ENCODE data around the gene A3GALT2.

The A3GALT2 gene

DNA sequence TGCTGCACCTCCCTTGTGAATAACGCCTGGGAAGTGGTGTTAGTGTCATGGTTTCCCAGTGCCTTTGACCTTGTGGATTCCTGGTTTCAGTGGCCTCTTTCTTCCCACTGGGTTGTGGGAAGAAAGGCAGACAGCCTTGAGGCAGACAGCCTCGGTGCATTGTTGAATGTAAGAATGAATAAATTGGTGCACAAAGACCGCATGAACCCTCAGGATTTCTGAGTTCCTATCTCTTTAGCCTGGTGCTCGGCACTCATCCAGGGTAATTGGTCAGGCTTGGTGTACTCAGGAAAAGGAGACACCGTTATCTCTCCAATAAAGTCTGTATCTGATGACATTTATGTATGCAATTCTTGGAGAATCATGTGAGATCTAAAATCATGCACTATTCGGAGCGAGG lies 59.6 kb downstream of the A3GALT2 start:
- POLR2A ChIA-PET = interaction anchor here (0.8 to 1.4 kb wide), 2 partner anchors 8 to 134 kb away, joined by 3 read pairs; no protein-coding TSS in a partner anchor
- CTCF ChIA-PET = no interaction called here
- TF ChIP-seq TARDBP (IDR thresholded peaks at IDR 0.05) (no peak), CTBP1 (IDR thresholded peaks at IDR 0.05; ENCODE audit: borderline replicate concordance) (no peak), L3MBTL2 (conservative IDR thresholded peaks at IDR 0.05) (no peak), FOXK2 (IDR thresholded peaks at IDR 0.05) (no peak), SP1 (IDR thresholded peaks at IDR 0.05) (no peak), BHLHE40 (IDR thresholded peaks at IDR 0.05; ENCODE audit: borderline replicate concordance) (no peak)
- TF ChIP-seq, protein P1, sequence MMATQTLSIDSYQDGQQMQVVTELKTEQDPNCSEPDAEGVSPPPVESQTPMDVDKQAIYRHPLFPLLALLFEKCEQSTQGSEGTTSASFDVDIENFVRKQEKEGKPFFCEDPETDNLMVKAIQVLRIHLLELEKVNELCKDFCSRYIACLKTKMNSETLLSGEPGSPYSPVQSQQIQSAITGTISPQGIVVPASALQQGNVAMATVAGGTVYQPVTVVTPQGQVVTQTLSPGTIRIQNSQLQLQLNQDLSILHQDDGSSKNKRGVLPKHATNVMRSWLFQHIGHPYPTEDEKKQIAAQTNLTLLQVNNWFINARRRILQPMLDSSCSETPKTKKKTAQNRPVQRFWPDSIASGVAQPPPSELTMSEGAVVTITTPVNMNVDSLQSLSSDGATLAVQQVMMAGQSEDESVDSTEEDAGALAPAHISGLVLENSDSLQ (IDR thresholded peaks at IDR 0.05) = no peak
- no peak for DNase-seq (ENCODE audit: extremely low spot score)

DNA sequence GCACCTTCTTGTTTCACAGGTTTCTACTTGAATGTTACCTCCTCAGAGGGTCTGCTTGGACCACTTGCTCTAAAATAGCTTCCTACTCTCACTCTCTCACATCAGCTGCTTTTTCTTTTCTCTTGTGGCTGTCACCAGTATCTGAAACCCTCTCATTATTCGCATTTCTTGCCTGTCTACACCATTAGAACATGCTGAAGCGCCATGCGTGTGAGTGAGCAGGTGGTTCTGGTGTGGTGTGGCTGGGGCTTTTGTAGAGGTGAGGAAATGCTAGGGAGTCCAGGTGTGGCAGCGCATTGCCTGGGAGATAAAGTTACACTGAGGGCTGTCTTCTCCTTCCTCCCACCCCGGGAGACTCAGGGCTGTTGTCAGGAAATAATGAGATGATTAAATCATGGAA lies 60.5 kb downstream of the A3GALT2 start:
- DNase-seq (ENCODE audit: extremely low spot score) = no peak
- TF ChIP-seq ARNT (IDR thresholded peaks at IDR 0.05) = no peak
- TF ChIP-seq HDGF (IDR thresholded peaks at IDR 0.05; ENCODE audit: borderline replicate concordance) = no peak
- no peak for TF ChIP-seq LEF1 (IDR thresholded peaks at IDR 0.05; ENCODE audit: borderline replicate concordance)
- TF ChIP-seq BHLHE40 (IDR thresholded peaks at IDR 0.05; ENCODE audit: borderline replicate concordance) = no peak
- TF ChIP-seq, protein P1 (IDR thresholded peaks at IDR 0.05) = no peak
- TF ChIP-seq FOXM1 (IDR thresholded peaks at IDR 0.05; ENCODE audit: borderline replicate concordance) = no peak
- TF ChIP-seq ELF4 (IDR thresholded peaks at IDR 0.05) = no peak
- TF ChIP-seq FOXK2 (IDR thresholded peaks at IDR 0.05) = no peak
- TF ChIP-seq FOXA1 (IDR thresholded peaks at IDR 0.05) = no peak
- TF ChIP-seq SP1 (IDR thresholded peaks at IDR 0.05) = no peak
- no peak for TF ChIP-seq NFRKB (IDR thresholded peaks at IDR 0.05)
- no peak for TF ChIP-seq CTBP1 (IDR thresholded peaks at IDR 0.05; ENCODE audit: borderline replicate concordance)
- no peak for TF ChIP-seq ZNF384 (IDR thresholded peaks at IDR 0.05)
- TF ChIP-seq TARDBP (IDR thresholded peaks at IDR 0.05) = no peak
- no peak for TF ChIP-seq SUZ12 (IDR thresholded peaks at IDR 0.05)
- TF ChIP-seq L3MBTL2 (conservative IDR thresholded peaks at IDR 0.05) = no peak
- ChIA-PET CTCF (no interaction called here), POLR2A (interaction anchor here (0.8 to 1.4 kb wide), 2 partner anchors 9 to 133 kb away, joined by 3 read pairs; no protein-coding TSS in a partner anchor)

DNA sequence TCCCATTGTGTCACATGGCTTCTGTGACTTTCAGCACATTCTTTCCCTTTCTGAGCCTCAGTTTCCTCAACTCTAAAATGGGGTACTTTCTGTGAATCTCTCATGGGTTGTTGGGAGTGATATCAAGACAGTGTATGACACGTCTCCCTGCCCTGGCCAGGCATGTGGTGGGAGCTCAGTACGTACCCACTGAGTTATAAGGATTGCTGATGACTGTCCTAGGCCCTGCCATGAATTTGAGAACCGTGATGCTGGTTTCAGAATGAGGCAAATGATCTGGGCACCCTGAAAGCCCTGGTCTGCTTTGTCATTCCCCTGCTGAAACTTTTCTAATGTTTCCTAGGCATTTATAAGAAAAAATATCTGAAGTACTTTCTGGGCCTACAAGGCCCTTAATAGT lies 61.0 kb downstream of the A3GALT2 start:
- DNase-seq (ENCODE audit: extremely low spot score) = no peak
- CTCF ChIA-PET = no interaction called here
- POLR2A ChIA-PET = interaction anchor here (1.4 kb wide), 1 partner anchor 133 kb away, joined by 3 read pairs; no protein-coding TSS in a partner anchor
- TF ChIP-seq ELF4 (IDR thresholded peaks at IDR 0.05) = no peak
- TF ChIP-seq CTBP1 (IDR thresholded peaks at IDR 0.05; ENCODE audit: borderline replicate concordance) = no peak
- TF ChIP-seq ZNF384 (IDR thresholded peaks at IDR 0.05) = no peak
- TF ChIP-seq NFRKB (IDR thresholded peaks at IDR 0.05) = no peak

DNA sequence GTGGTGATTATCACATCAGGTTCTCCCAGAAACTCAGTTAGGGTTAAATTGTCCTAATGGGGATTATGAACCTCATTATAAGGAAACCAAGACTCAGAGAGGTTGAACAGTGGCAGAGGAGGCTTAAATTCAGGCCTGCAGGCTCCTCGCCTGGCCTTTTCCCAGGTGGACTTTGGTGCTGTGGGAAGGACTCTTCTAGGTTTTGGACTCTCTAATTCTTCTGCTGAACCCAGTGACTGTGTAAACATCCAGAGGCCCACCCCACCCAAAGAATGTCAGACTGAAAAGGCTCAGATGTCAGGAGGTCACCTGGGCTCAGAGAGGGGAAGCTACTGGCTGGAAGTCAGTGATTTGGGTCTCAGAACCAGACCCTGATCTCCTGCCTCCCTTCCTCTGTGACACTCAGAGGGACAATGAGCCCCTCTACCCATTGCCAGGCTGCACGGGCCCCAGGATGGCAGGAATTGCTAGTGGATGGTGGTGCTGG lies 62.1 kb downstream of the A3GALT2 start:
- POLR2A ChIA-PET = no interaction called here

DNA sequence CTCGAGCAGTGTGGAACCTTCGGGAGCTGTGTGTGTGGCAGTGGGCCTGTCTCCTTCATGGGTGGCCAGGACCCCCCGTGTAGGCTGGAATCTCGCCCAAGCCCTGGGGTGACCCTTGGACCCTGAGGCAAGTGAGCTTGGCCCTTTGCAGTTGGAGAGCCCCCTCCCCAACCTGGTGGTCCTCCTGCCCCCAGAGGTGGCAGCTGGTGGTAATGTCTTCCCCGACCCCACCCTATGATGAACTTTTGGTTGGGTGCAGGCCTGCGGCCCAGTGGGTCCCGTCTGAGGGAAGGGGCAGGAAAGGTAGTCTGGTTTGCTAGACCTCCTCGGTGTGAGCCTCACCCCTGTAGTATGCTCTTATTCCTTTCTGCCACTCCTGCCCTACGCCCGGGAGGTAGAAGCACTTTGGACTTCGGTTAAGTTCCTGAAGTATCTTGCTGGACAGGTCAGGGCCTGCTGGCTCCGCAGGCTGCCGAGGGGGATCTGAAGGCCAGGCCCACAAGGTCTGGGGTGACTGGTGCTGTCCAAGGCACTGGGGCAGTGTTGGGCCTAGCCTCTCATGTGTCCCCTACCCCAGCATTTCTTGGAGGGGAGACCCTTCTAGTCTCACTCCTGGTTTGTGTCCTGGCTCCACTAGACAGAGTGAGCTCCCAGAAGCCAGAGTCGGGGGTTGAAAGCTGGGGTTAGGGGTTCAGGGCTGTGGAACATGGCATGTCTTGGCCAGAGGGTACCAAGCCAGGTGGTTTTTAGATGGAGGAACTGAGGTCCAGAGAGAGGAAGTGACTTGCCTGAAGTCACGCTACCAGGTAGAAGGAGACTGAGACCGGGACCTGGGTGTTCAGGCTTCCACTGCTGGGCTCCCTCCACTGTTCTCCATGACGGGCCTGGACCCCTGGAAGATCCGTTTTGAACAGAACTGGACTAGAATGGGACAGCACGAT lies 62.9 kb downstream of the A3GALT2 start:
- no peak for TF ChIP-seq SUZ12 (IDR thresholded peaks at IDR 0.05)
- TF ChIP-seq HDGF (IDR thresholded peaks at IDR 0.05; ENCODE audit: borderline replicate concordance) = no peak
- no peak for TF ChIP-seq L3MBTL2 (conservative IDR thresholded peaks at IDR 0.05)
- TF ChIP-seq FOXA1 (IDR thresholded peaks at IDR 0.05) = no peak
- no peak for TF ChIP-seq ELF4 (IDR thresholded peaks at IDR 0.05)
- TF ChIP-seq NFRKB (IDR thresholded peaks at IDR 0.05) = no peak
- no peak for TF ChIP-seq TARDBP (IDR thresholded peaks at IDR 0.05)
- TF ChIP-seq FOXK2 (IDR thresholded peaks at IDR 0.05) = no peak
- no peak for TF ChIP-seq CTBP1 (IDR thresholded peaks at IDR 0.05; ENCODE audit: borderline replicate concordance)
- no peak for TF ChIP-seq ARNT (IDR thresholded peaks at IDR 0.05)

More for the DNA sequence above, 62.1 kb downstream of the A3GALT2 start:
- CTCF ChIA-PET = interaction anchor here (1.6 kb wide), 1 partner anchor 77 kb away, joined by 3 read pairs; the partner anchor contains the start of gene TRIM62
- TF ChIP-seq, protein P1 (IDR thresholded peaks at IDR 0.05) = no peak
- no peak for TF ChIP-seq LEF1 (IDR thresholded peaks at IDR 0.05; ENCODE audit: borderline replicate concordance)
- no peak for TF ChIP-seq BHLHE40 (IDR thresholded peaks at IDR 0.05; ENCODE audit: borderline replicate concordance)
- TF ChIP-seq NFRKB (IDR thresholded peaks at IDR 0.05) = no peak
- no peak for TF ChIP-seq ARNT (IDR thresholded peaks at IDR 0.05)
- no peak for TF ChIP-seq TARDBP (IDR thresholded peaks at IDR 0.05)
- no peak for TF ChIP-seq SUZ12 (IDR thresholded peaks at IDR 0.05)
- no peak for TF ChIP-seq L3MBTL2 (conservative IDR thresholded peaks at IDR 0.05)
- TF ChIP-seq CTBP1 (IDR thresholded peaks at IDR 0.05; ENCODE audit: borderline replicate concordance) = no peak
- no peak for TF ChIP-seq SP1 (IDR thresholded peaks at IDR 0.05)
- no peak for TF ChIP-seq ZNF384 (IDR thresholded peaks at IDR 0.05)
- no peak for TF ChIP-seq ELF4 (IDR thresholded peaks at IDR 0.05)
- TF ChIP-seq HDGF (IDR thresholded peaks at IDR 0.05; ENCODE audit: borderline replicate concordance) = no peak
- TF ChIP-seq FOXA1 (IDR thresholded peaks at IDR 0.05) = no peak
- TF ChIP-seq FOXM1 (IDR thresholded peaks at IDR 0.05; ENCODE audit: borderline replicate concordance) = no peak
- no peak for DNase-seq (ENCODE audit: extremely low spot score)

More for the DNA sequence above, 62.9 kb downstream of the A3GALT2 start:
- ChIA-PET CTCF (interaction anchor here (0.6 to 1.6 kb wide), 3 partner anchors 76 to 295 kb away, joined by 3 to 5 read pairs (median 3); partner anchors contain the start of gene TRIM62), POLR2A (no interaction called here)
- no peak for DNase-seq (ENCODE audit: extremely low spot score)

All from HEK293T (cell line).